Right cardiac atrium (tissue), 5 donors: ENCODE measurements around the gene FAM13A. TPM values are rescaled to one million over a fixed set of nuclear protein-coding genes. Genes with fewer than 3 reads are reported as not detected.

ENCODE experiments used
- ATAC-seq, 2 donors: fragments of 200-7000 bp; cut with Tn5 transposase; one replicate each; pipeline versions ENCODE4 v1.8.0 to v1.9.1; 2020; ENCODE audit warnings: moderate library complexity in 2 of 2, mild to moderate bottlenecking in 1 of 2
- DNase-seq, 3 donors: peaks; one replicate each; pipeline ENCODE4 v3.0.0-alpha.2; 2020
- H3K27ac ChIP-seq: one replicate; pipeline ENCODE4 v1.5.1; 2013; ENCODE audit warnings: mild to moderate bottlenecking, low read length, control low read depth, moderate library complexity
- H3K27me3 ChIP-seq: one replicate; pipeline ENCODE4 v1.6.1; 2013; ENCODE audit not compliant: control insufficient read depth, insufficient read depth
- H3K4me1 ChIP-seq: one replicate; pipeline ENCODE4 v1.6.1; 2013; ENCODE audit warnings: low read length; ENCODE audit not compliant: control insufficient read depth, insufficient read depth
- H3K4me3 ChIP-seq: one replicate; pipeline ENCODE4 v1.5.1; 2013; ENCODE audit warnings: low read length, control low read depth
- H3K9me3 ChIP-seq: one replicate; pipeline ENCODE4 v1.6.1; 2013; ENCODE audit warnings: low read length; ENCODE audit not compliant: control insufficient read depth
- WGBS: extraction: QIAGEN DNeasy Blood & Tissue Kit; methylation state at CpG from one replicate; pipeline ENCODE4 v1.1.7; 2013; 5-methylcytosine and 5-hydroxymethylcytosine counted together
- intact Hi-C, 4 donors: fragments of 100-400 bp; cut with DNase I; formaldehyde crosslinking; loops; one replicate each; pipeline versions ENCODE4 v1.11.0 to v1.14.0; 2022 to 2023
- polyA plus RNA-seq: library from polyadenylated mRNA; stranded (reverse); fragments of 200-250 nt; gene quantifications from one replicate; pipeline ENCODE4 v1.2.3, GENCODE V29; 2013
- total RNA-seq, 4 donors: library from RNA; stranded (reverse); fragmentation: NEBNext Ultra II Directional; extraction: Animal tissue kit (Norgen Biotek cat#: 25700); gene quantifications; one replicate each; pipeline ENCODE4 v1.2.1, GENCODE V29; 2021
- donor health status: healthy with polysubstance abuse.
- donor health status: DM: no; HTN: yes; CAD: no.
- donor health status: DM: no; HTN: no; CAD: no.
- donor health status: DM: no; HTN: yes; CAD: no; lungs with severe emphysema.
- donor health status: DM: yes; HTN: yes; CAD: no.

The FAM13A gene
- total and polyA plus RNA-seq, 5 donors, result 8.8 to 18.5 (median 16.6) TPM

DNA sequence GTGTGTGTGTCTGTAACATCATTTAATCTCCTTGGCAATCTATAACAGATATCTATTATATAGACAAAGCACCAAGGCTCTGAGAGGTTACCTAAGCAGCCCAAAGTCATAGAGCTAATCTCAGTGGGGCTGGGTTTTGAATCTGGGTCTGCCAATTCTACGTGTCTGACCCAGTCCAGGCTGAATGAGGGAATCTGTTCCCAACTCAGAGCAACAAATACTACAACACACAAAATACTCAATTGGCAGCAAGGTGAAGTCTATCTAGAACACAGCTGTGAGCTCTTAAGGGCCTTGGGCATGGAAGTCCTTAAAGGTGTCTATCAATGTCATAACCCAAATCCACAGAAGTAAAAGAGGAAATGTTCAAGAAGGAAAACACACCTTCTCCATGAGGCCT, 311.8 kb downstream of the FAM13A start:
- ATAC-seq (peak; percentile 45 to 47), DNase-seq (no peak)
- peaks cover 7% of the 10 kb centered on the region for H3K4me1 ChIP-seq
- H3K4me3 ChIP-seq, result no peak overlapping the region
- intact Hi-C loops, result no loop called here
- no peaks in the 10 kb centered on the region for H3K27me3 ChIP-seq
- H3K27ac ChIP-seq, result peak overlapping the region; percentile 86
- WGBS, result 48% methylated on average over 1 of the region's 1 CpG
- no peaks in the 10 kb centered on the region for H3K9me3 ChIP-seq

- Histone ChIP-seq H3K4me1 (peaks cover 7% of the 10 kb centered on the region), H3K27ac (no peak overlapping the region), H3K4me3 (no peak overlapping the region), H3K9me3 (no peaks in the 10 kb centered on the region), H3K27me3 (no peaks in the 10 kb centered on the region)
- 74% methylated on average over 3 of the region's 3 CpGs for WGBS
- DNase-seq, result no peak
- ATAC-seq, result peak; percentile 27 to 33
- intact Hi-C loops, result no loop called here
Measured at GRCh38 chr4:88744609-88745008, 312.4 kb downstream of the FAM13A start.

DNA sequence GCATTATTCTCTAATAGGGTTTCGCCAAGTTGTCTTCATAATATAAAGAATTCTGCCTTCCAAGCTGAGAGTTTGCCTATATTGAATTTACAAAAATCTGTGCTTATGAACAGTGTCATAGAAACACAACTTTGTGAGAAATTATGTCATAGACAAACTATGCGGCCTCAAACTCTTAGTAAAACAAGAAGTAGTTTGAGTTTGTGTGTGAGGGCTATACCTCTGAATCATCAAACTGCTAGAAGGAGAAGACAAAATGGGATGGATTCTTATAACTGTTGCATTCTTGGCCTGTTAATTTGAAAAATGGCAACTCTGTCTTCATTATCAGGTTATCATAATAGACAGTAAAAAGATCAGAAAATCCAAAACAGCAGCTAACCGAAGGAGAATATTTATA, 313.3 kb downstream of the FAM13A start:
- ATAC-seq (no peak), DNase-seq (no peak)
- H3K4me3 ChIP-seq, result no peak overlapping the region
- no peak overlapping the region for H3K27ac ChIP-seq
- no peaks in the 10 kb centered on the region for H3K9me3 ChIP-seq
- intact Hi-C loops, result no loop called here
- H3K4me1 ChIP-seq, result peaks cover 7% of the 10 kb centered on the region
- H3K27me3 ChIP-seq, result no peaks in the 10 kb centered on the region
- WGBS, result 87% methylated on average over 3 of the region's 3 CpGs

GRCh38 chr4:88742561-88742960, 314.4 kb downstream of the FAM13A start:
- peaks cover 7% of the 10 kb centered on the region for H3K4me1 ChIP-seq
- H3K9me3 ChIP-seq, result no peaks in the 10 kb centered on the region
- no peak overlapping the region for H3K4me3 ChIP-seq
- intact Hi-C loops, result no loop called here
- no peak overlapping the region for H3K27ac ChIP-seq
- DNase-seq, result no peak
- H3K27me3 ChIP-seq, result no peaks in the 10 kb centered on the region
- 75% methylated on average over 2 of the region's 2 CpGs for WGBS
- no peak for ATAC-seq

DNA sequence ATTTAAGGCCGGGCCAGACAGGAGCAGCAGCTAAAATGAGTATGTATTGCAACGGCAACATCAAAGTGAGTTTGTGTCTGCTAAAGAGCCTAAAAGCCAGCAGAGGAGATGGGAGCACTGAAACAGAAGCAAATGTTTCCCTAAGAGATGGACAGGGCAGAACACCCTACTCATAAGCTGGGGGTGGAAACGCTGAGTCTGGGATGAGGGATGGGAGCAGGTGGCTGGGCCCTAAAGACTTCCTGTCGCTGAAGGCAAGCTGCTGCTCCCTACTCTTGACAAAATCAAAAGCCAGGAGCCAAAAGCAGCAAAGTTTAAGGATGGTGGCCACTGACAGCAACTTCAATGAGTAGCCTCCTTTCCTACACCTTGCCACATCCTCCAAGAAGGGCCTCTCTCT, 318.8 kb downstream of the FAM13A start:
- H3K9me3 ChIP-seq, result no peaks in the 10 kb centered on the region
- peaks cover 5% of the 10 kb centered on the region for H3K4me1 ChIP-seq
- DNase-seq (no peak), ATAC-seq (no peak)
- no peak overlapping the region for H3K4me3 ChIP-seq
- WGBS, result 92% methylated on average over 4 of the region's 4 CpGs
- intact Hi-C loops, result no loop called here
- H3K27me3 ChIP-seq, result no peaks in the 10 kb centered on the region
- H3K27ac ChIP-seq, result no peak overlapping the region

DNA sequence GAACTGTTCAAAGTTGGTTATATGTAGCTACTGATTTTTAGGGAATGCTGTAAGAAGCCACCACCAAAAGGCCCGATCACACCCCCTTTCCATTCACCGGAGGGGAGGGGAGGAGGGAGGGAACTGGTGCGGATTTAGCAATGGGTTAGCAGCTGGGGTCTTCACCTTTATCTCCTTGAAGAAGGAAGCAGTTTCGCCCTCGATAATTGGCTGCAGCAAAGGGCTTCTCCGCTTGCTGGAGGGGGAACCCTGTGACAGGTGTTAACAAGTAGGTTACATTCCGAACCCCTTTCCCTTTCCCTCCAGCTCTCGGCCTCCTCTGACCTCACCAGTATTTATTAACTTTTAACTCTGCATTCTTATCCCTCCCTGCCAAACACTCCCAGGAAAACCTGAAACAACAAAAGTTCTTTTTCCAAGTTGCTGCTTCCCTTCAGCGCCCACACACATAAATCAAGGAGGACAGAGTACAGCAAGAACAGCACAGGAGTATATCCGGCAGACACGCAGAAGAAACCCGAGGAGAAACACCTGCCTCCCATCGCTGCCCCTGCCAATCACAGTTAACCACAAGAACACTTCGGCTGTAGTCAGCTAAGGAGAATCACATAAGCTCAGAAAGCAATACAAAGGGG, 319.6 kb downstream of the FAM13A start:
- no peak overlapping the region for H3K4me3 ChIP-seq
- H3K4me1 ChIP-seq, result peaks cover 5% of the 10 kb centered on the region
- H3K9me3 ChIP-seq, result no peaks in the 10 kb centered on the region
- H3K27ac ChIP-seq, result peak overlapping the region; percentile 51
- ATAC-seq (peak in 1 of 2 donors; percentile 28), DNase-seq (no peak)
- no peaks in the 10 kb centered on the region for H3K27me3 ChIP-seq
- WGBS, result 67% methylated on average over 14 of the region's 14 CpGs
- intact Hi-C loops, result no loop called here

DNA sequence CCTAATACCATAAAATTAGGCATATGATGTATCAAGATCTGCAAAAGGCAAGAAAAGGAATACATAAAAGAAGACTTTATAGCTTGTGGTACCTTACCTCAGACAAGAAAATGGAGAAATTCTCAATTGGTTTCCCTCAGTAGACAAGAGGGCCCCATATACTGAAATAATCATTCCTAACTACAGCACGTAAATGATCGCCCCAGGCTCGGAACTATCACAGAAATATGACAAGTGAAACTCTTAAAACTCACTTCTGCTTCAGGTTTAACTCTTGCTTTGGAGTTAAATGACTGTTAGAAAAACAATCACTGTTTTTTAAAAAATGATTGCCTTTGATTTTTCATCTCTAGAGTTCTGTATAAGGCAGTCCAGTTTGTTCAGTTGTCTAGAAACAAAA, 320.7 kb downstream of the FAM13A start:
- WGBS, result 70% methylated on average over 3 of the region's 3 CpGs
- no peak overlapping the region for H3K4me3 ChIP-seq

GRCh38 chr4:88735564-88735963, 321.4 kb downstream of the FAM13A start:
- Histone ChIP-seq H3K4me1 (peaks cover 5% of the 10 kb centered on the region), H3K9me3 (no peaks in the 10 kb centered on the region), H3K27me3 (no peaks in the 10 kb centered on the region), H3K4me3 (no peak overlapping the region), H3K27ac (no peak overlapping the region)
- intact Hi-C loops, result no loop called here
- WGBS, result 67% methylated on average over 1 of the region's 1 CpG
- ATAC-seq (peak; percentile 45 to 73), DNase-seq (no peak)

More for the DNA sequence above, 320.7 kb downstream of the FAM13A start:
- no peaks in the 10 kb centered on the region for H3K27me3 ChIP-seq
- H3K9me3 ChIP-seq, result no peaks in the 10 kb centered on the region
- H3K4me1 ChIP-seq, result peaks cover 5% of the 10 kb centered on the region
- H3K27ac ChIP-seq, result no peak overlapping the region
- DNase-seq, result no peak
- no peak for ATAC-seq
- intact Hi-C loops, result no loop called here

DNA sequence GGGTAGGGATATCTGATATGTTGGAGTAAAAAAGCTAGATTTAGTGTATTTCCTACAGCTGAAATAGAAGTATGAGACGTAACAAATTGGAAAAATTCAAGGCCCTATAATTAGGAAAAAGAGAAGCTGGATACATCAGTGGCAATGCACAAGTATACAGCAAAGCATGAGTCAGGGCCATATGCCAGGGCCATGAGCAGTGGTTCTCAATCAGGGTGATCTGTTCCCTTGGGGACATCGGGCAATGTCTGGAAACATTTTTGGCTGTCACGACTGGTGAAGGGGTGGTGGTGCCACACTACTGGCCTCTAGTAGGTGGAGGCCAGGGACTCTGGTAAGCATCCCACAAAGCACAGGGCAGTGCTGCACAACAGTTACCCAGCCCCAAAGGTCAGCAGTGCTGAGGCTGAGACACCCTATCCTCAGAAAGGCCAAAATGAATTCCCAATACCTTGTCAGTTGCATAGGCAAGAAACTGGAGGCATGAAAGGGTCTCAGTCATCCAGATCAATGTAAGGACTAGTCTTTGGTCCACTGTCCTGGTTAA, 322.5 kb downstream of the FAM13A start:
- peak overlapping the region; percentile 38 for H3K27ac ChIP-seq
- intact Hi-C loops, result no loop called here
- H3K9me3 ChIP-seq, result no peaks in the 10 kb centered on the region
- DNase-seq, result no peak
- peaks cover 5% of the 10 kb centered on the region for H3K4me1 ChIP-seq
- WGBS, result 93% methylated on average over 3 of the region's 3 CpGs
- H3K27me3 ChIP-seq, result no peaks in the 10 kb centered on the region
- peak; percentile 7 to 42 for ATAC-seq
- no peak overlapping the region for H3K4me3 ChIP-seq

GRCh38 chr4:88732714-88733368, 324.1 kb downstream of the FAM13A start:
- intact Hi-C loops, result no loop called here
- DNase-seq, result no peak
- H3K4me3 ChIP-seq, result no peak overlapping the region
- no peak overlapping the region for H3K27ac ChIP-seq
- no peaks in the 10 kb centered on the region for H3K9me3 ChIP-seq
- H3K4me1 ChIP-seq, result peaks cover 7% of the 10 kb centered on the region
- no peak for ATAC-seq
- 91% methylated on average over 5 of the region's 5 CpGs for WGBS
- H3K27me3 ChIP-seq, result no peaks in the 10 kb centered on the region

DNA sequence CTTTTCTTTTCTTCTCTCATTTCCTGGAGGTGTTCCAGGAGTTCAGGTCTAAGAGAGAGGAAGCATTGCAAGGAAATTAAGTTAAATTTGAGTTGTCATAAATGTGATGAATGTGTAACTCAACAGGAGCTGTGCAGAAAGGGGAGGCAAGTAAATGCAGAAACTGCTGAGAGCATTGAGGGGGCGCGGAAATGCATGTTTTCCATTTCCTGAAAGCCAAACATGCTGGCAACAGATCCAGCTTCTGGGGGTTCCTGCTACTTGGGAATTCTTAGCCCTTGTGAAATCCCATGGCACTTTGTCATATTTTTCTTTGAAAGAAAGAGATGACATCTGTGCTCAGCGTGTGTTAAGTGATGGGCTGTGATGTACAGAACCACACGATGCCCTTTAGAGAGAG, 325.6 kb downstream of the FAM13A start:
- DNase-seq (no peak), ATAC-seq (no peak)
- intact Hi-C loops, result no loop called here
- H3K4me1 ChIP-seq, result peaks cover 9% of the 10 kb centered on the region
- no peak overlapping the region for H3K4me3 ChIP-seq
- H3K27me3 ChIP-seq, result no peaks in the 10 kb centered on the region
- H3K9me3 ChIP-seq, result no peaks in the 10 kb centered on the region
- H3K27ac ChIP-seq, result no peak overlapping the region
- WGBS, result 87% methylated on average over 4 of the region's 4 CpGs
